Astrocyte (in vitro differentiated cells and primary cell): ENCODE data around the gene IQCK. TPM values are rescaled to one million over a fixed set of nuclear protein-coding genes. Genes with fewer than 3 reads are reported as not detected.

Experiments used
- DNase-seq: peaks from one replicate; pipeline ENCODE4 v3.0.0-alpha.2; 2010; ENCODE audit warnings: low read depth
- FAIRE-seq: peaks from 2 replicates; lab custom pipeline; 2011; peaks lifted over from hg19 to GRCh38; lab: Jason Lieb, UNC
- H2AFZ ChIP-seq: 2 replicates; pipeline ENCODE4 v1.6.0; 2012; ENCODE audit warnings: low read depth, low read length, inconsistent platforms
- H3K27ac ChIP-seq: 2 replicates; pipeline ENCODE4 v1.5.1; 2011; ENCODE audit warnings: low read depth, low read length, inconsistent platforms
- H3K27me3 ChIP-seq: 2 replicates; pipeline ENCODE4 v1.6.0; 2011; ENCODE audit warnings: low read length, inconsistent platforms; ENCODE audit not compliant: insufficient read depth
- H3K36me3 ChIP-seq: 2 replicates; pipeline ENCODE4 v1.5.1; 2011; ENCODE audit warnings: low read length, inconsistent platforms; ENCODE audit not compliant: insufficient read depth
- H3K4me1 ChIP-seq: 2 replicates; pipeline ENCODE4 v1.5.1; 2011; ENCODE audit warnings: low read length, inconsistent platforms; ENCODE audit not compliant: insufficient read depth
- H3K4me2 ChIP-seq: 2 replicates; pipeline ENCODE4 v1.6.0; 2012; ENCODE audit warnings: low read length, inconsistent platforms
- H3K4me3 ChIP-seq: 2 replicates; pipeline ENCODE4 v1.5.1; 2011; ENCODE audit warnings: low read depth, mild to moderate bottlenecking, low read length, inconsistent platforms; ENCODE audit not compliant: insufficient read depth
- H3K79me2 ChIP-seq: 2 replicates; pipeline ENCODE4 v1.6.0; 2012; ENCODE audit warnings: mild to moderate bottlenecking, low read length, inconsistent platforms; ENCODE audit not compliant: insufficient read depth
- H3K9ac ChIP-seq: 2 replicates; pipeline ENCODE4 v1.6.0; 2012; ENCODE audit warnings: mild to moderate bottlenecking, low read length, inconsistent platforms
- H3K9me3 ChIP-seq: 2 replicates; pipeline ENCODE4 v1.5.1; 2012; ENCODE audit warnings: low read depth, mild to moderate bottlenecking, low read length, inconsistent platforms; ENCODE audit not compliant: insufficient read depth
- H4K20me1 ChIP-seq: 2 replicates; pipeline ENCODE4 v1.6.0; 2012; ENCODE audit warnings: low read length, inconsistent platforms; ENCODE audit not compliant: insufficient read depth
- H3K27ac Mint-ChIP-seq: one replicate; pipeline ENCODE4 v1.8.0; 2021; ENCODE audit warnings: mild to moderate bottlenecking, mixed read lengths; ENCODE audit not compliant: unreplicated experiment
- H3K27me3 Mint-ChIP-seq: one replicate; pipeline ENCODE4 v1.8.0; 2021; ENCODE audit warnings: low read depth, mixed read lengths; ENCODE audit not compliant: unreplicated experiment
- H3K36me3 Mint-ChIP-seq: one replicate; pipeline ENCODE4 v1.8.0; 2021; ENCODE audit warnings: low read depth, mixed read lengths; ENCODE audit not compliant: unreplicated experiment
- H3K4me1 Mint-ChIP-seq: one replicate; pipeline ENCODE4 v1.8.0; 2021; ENCODE audit warnings: low read depth, mixed read lengths; ENCODE audit not compliant: unreplicated experiment
- H3K4me3 Mint-ChIP-seq: one replicate; pipeline ENCODE4 v1.8.0; 2021; ENCODE audit warnings: mild to moderate bottlenecking, moderate library complexity, mixed read lengths; ENCODE audit not compliant: unreplicated experiment
- H3K9me3 Mint-ChIP-seq: one replicate; pipeline ENCODE4 v1.8.0; 2021; ENCODE audit warnings: mild to moderate bottlenecking, mixed read lengths; ENCODE audit not compliant: unreplicated experiment
- CTCF ChIP-seq: IDR thresholded peaks from 2 replicates; pipeline ENCODE4 v1.5.1; 2011; ENCODE audit warnings: low read depth, mild to moderate bottlenecking, inconsistent platforms, low read length, moderate library complexity; ENCODE audit not compliant: insufficient read depth
- EZH2 ChIP-seq: IDR thresholded peaks from 2 replicates; pipeline ENCODE4 v1.6.1; 2012; ENCODE audit warnings: mild to moderate bottlenecking, low read length, inconsistent platforms; ENCODE audit not compliant: insufficient read depth
- total RNA-seq: library from RNA; stranded (reverse); gene quantifications from 2 replicates; pipeline ENCODE4 v1.2.1, GENCODE V29; 2021

IQCK gene
- total RNA-seq, 1 donor from 2014 or later: 5.9 TPM

GRCh38 chr16:19837331-19837980 is 119.4 kb downstream of the IQCK start:
- no peaks in the 10 kb centered on the region for H3K9me3 Mint-ChIP-seq
- H3K27ac Mint-ChIP-seq: peak overlapping the region; percentile 56
- Histone ChIP-seq H3K27ac (no peak overlapping the region), H4K20me1 (no peaks in the 10 kb centered on the region), H3K9ac (no peak overlapping the region), H3K4me1 (peaks cover 7% of the 10 kb centered on the region), H3K4me3 (no peak overlapping the region), H3K36me3 (no peaks in the 10 kb centered on the region), H3K79me2 (no peaks in the 10 kb centered on the region), H3K27me3 (no peaks in the 10 kb centered on the region), H3K4me2 (no peak overlapping the region), H2AFZ (no peak overlapping the region), H3K9me3 (no peaks in the 10 kb centered on the region)
- peaks cover 17% of the 10 kb centered on the region for H3K4me1 Mint-ChIP-seq
- no peak overlapping the region for H3K4me3 Mint-ChIP-seq
- TF ChIP-seq CTCF (no peak), EZH2 (no peak)
- FAIRE-seq (no peak), DNase-seq (peak; percentile 10)
- no peaks in the 10 kb centered on the region for H3K36me3 Mint-ChIP-seq
- H3K27me3 Mint-ChIP-seq: no peaks in the 10 kb centered on the region

GRCh38 chr16:19837984-19838707 is 120.1 kb downstream of the IQCK start:
- no peak for FAIRE-seq
- no peak overlapping the region for H3K27ac ChIP-seq

More at GRCh38 chr16:19837984-19838707, 120.1 kb downstream of the IQCK start:
- H3K36me3 Mint-ChIP-seq: no peaks in the 10 kb centered on the region
- peak overlapping the region; percentile 56 for H3K27ac Mint-ChIP-seq
- no peaks in the 10 kb centered on the region for H3K9me3 Mint-ChIP-seq
- H3K9me3 ChIP-seq: no peaks in the 10 kb centered on the region
- H3K4me2 ChIP-seq: no peak overlapping the region
- H3K4me3 Mint-ChIP-seq: no peak overlapping the region
- H4K20me1 ChIP-seq: no peaks in the 10 kb centered on the region
- no peak overlapping the region for H2AFZ ChIP-seq
- no peak for DNase-seq
- H3K36me3 ChIP-seq: no peaks in the 10 kb centered on the region
- no peaks in the 10 kb centered on the region for H3K27me3 ChIP-seq
- no peak overlapping the region for H3K9ac ChIP-seq
- peaks cover 15% of the 10 kb centered on the region for H3K4me1 Mint-ChIP-seq
- peaks cover 7% of the 10 kb centered on the region for H3K4me1 ChIP-seq
- no peaks in the 10 kb centered on the region for H3K27me3 Mint-ChIP-seq
- no peak overlapping the region for H3K4me3 ChIP-seq
- H3K79me2 ChIP-seq: no peaks in the 10 kb centered on the region
- TF ChIP-seq CTCF (no peak), EZH2 (no peak)
